Activated CD4-positive, alpha-beta T cell treated with anti-CD3 and anti-CD28 coated beads, Interleukin-2, amount 50 U/mL, for 16 hours (primary cell): ENCODE measurements around the gene WDR5.

Experiments
- DNase-seq: peaks from one replicate; pipeline ENCODE4 v3.0.0-alpha.2; 2020

WDR5 gene

DNA sequence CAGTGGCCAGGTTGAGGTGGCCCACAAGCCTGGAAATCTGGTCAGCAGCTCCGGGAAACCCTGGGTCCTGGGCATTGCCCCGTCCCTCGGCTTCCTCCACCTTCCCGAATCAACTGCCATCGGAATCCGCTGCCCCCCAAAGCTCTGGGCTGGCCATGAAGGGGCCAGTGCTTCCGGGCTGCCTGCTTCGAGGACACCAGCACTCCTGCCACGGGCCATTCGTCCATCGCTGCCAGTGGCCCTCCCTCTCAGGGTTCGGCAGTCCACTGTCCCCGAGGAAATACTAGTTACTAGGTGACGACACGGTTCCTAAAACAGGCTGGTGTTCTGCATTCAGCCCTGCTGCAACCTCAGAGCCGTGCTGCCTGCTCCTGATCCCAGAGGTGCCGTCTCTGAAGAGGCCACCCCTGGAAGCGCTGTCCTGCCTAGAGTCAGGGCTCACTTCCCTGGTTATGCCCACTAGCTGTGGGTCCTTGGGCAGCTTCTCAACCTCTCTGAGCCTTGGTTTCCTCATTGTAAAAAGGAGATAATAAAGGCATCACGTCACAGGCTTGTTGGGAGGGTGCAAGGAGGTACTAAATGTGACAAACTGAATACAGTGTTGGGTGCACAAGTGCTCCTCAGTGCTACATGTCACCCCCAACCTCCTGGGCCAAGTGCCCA is 3.5 kb upstream of the WDR5 start:
- DNase-seq: no peak

GRCh38 chr9:134134949-134135342 is 936 bp upstream of the WDR5 start:
- no peak for DNase-seq

DNA sequence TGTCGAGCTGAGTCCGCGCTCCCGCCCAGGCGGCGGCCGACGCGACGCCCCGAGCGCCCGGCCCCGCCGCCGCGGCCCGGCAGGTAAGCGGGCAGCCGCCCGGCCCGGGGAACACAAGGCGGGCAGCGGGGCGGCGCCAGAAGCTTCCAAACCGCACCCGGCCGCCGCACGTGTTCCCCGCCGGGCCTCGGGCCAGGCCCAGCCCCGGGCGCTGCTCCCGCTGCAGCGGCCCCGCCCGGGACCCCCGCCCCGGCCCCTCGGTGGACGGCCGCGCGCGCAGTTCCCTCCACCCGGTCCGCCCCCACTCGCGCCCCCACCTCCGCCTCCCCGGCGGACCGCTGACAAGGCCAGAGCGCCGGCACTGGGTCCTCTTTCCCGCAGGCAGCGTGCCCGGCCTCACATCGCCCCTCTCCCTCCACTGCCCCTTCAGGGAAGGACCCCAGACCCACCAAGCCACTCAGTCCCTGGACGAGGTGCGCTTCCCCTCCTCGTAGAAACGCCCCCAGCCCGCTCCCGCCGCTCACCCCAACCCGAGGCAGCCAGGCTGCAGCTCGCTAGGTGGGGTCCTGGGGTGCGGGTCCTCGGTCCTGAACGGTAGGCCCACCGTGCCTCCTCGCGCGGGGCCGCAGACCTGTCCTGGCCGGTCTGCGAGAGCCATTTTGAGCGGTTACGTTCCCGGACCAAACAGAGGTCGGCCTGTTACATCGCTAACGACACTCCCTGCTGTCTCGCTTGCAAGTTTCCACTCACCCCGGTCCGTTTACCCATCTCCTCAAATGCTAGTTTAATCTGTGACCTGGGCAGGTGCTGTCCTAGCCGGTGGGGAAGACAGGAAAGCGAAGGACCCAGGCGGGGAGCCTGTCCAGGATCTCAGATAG is 475 bp downstream of the WDR5 start:
- peak; percentile 6 for DNase-seq

DNA sequence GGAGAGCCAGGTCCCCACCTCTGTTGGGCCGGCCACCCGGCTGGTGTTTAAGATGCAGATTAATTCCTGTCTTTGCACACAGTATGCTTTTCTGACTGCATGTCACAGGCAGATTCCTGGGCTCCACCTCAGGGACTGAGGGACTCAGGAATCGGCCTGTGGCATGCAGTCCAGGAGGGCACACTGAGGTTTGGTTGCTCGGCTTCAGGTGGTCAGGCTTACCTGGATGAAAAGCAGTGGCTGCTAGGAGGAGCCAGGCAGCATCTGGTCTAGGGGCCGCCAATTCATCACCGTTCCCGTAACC is 1.1 kb downstream of the WDR5 start:
- no peak for DNase-seq

- DNase-seq: no peak
Measured at GRCh38 chr9:134138292-134138691, 2.4 kb downstream of the WDR5 start.

DNA sequence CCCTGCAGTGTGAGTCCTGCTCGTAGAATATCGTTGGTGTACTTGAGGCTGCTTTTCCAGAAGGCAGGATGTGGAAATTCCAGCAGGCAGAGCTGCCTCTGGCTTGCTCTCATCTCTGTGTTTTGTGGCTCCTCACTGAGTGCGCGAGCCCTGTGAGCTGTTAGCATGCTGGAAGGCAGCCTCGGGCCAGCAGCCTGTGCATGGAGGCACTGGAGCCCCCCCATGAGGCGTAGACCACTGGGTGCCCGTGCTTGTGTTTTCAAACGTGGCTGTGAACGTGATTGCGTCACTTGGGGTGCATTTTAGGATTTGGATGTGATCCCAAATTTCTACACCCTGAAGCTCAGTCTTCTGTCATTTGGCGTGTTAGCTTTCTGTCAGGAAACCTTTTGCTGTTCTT is 3.2 kb downstream of the WDR5 start:
- no peak for DNase-seq

DNA sequence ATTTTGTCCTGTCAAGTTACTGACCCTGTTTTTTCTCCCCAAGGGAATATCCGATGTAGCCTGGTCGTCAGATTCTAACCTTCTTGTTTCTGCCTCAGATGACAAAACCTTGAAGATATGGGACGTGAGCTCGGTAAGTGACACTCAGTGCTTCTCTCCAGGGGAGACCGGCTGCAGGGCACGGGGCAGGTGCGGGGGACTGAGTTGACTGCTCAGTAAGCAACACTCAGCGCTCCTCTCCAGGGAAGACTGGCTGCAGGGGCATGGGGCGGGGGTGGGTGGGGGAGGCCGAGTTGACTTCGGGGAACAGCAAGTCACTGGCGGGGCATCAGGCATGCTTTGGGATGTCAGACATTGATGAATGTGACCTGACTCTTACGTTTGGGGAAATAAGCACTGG is 6.0 kb downstream of the WDR5 start:
- no peak for DNase-seq

GRCh38 chr9:134144801-134145200 is 8.9 kb downstream of the WDR5 start:
- no peak for DNase-seq

DNA sequence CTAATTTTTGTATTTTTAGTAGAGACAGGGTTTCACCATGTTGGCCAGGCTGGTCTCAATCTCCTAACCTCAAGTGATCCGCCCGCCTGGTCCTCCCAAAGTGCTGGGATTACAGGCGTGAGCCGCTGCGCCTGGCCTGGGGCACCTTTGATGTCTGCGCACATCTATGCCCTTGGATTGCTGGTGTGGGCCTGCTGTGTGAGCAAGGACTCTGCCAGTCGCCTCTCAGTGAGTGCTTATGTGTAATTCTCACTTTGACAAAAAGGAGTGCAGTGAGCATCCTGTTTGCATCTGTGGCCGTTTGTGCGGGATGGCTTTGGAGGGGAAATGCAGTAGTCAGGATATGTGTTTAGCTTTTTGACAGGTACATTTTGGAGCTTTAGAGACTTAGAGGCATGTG is 9.4 kb downstream of the WDR5 start:
- DNase-seq: no peak

DNA sequence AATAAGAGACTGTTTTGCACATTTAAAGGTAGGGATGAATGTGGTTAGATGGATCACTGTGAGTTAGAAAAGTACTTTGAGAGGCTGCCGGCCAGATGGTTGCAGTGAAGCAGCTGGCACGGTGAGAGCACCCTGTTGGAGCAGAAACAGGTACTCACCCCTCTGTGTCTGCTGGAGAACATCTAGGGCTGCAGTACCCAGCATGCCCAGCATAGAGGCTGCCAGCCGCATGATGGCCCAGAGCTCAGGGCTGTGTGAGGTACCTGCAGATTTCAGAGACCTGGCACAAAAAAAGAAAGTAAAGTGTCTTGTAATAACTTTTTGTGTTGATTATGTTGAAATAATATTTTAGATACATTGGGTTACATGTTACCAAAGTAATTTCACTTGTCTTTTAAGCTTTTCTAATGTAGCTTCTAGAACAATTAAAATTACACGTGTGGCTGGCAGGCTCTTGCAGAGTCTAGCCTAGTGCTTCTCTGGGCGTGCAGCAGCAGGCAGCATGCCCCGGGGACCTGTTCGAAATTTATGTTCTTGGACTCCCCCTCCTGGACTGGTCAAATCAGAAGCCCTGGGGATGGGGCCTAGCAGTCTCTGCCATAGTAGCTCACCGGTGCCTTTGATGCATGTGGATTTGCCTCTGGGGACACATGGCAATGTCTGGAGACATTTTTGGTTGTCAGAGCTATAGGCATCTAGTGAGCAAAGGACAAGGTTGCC is 11.1 kb downstream of the WDR5 start:
- no peak for DNase-seq

- no peak for DNase-seq
Measured at GRCh38 chr9:134149380-134149779, 13.5 kb downstream of the WDR5 start.

DNA sequence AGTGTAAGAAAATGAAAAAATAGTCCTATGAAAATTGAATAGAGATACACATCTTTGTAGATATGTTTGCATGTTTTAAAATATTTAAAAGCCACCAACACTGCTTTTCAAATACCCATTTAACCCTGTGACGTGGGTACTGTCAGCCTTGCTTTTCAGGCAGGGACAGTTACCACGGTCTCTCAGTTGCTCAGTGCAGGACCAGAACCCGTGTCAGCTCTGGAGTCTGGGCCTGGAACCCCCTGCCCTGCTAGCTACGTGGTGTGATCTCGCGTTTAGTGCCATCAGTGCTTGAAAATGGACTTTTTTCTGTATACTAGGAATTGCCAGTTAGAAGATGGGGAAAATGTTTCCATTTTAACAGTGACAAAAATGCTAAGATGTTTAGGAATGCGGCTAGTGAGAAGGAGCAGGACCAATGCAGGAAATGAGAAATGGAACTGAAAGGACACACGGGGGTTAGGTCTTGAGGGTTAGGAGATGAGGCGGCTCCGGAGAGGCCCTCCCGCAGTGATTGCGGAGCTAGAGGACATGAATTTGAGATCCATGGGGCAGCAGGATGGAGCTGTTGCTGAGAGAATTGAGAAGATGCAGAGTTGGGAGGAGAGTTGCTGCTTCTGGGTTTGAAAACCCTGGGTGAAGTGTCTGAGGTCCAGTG is 14.8 kb downstream of the WDR5 start:
- DNase-seq: no peak

DNA sequence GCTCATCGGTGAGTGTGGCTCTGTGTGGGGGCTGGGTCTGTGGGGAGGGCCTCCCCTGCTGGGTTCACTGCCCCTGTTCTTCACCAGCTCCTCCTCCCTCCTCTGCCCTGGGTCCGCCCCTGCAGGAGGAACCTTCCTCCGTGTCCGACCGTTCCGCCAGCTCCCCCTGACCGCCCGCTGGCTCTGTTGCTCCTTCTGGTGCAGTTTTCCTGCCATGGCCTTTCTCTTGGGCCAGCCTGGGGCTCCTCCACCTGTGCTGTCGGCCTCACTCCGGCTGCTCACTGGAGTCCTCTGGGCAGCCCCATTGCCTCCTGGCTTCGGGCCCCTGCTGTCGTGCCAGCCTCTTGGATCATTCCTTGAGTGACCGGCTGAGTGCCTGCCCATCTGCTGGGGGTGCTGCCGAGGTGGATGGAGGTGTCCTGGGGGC is 16.2 kb downstream of the WDR5 start:
- no peak for DNase-seq

GRCh38 chr9:134152488-134152887 is 16.6 kb downstream of the WDR5 start:
- DNase-seq: no peak

DNA sequence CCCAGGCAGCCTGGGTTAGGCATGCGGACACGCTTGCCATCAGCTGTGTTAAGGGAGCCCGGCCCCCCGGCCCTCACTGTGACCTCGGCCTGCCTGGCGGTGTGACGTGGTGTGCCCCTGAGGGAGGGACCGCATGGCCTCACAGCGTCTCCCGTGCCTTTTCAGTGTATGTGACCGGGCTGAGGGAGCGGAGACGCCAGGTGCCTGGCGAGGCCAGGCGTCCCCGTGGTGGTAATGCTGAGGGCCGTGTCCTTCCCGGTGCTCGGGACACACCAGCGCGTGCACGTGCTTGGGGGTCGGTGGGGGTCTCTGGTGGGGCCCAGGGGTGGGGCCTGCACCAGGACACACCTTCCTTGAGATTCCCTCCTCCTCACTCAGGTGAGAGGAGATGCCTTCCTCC is 17.6 kb downstream of the WDR5 start:
- DNase-seq: no peak

GRCh38 chr9:134154262-134154701 is 18.4 kb downstream of the WDR5 start:
- DNase-seq: no peak

DNA sequence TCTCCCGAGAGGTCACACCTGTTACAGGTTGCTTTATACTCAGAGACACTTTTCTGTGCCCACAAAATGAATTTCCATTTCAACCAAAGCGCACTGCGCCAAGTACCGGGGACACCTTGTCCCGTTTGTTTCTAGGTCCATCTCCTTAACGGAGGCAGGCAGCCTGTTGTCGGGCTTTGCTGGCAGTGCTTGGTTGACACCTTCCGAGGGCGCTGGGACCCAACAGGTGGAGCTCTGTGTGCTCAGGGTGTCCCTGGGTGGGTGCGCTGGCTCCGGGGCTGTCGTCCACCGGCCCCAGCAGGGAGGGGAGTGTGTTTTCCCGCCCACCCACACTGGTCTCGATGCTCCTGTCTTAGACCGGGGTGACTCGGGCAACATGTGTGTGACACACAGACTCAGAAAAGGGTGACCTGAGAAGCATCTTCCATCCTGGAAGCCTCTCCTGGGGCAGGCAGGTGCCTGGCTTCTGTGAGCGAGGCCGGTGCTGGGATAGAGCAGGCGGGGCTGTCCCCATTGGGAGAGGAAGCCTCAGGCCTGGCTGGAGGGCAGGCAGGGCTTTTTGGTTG is 20.0 kb downstream of the WDR5 start:
- DNase-seq: no peak

DNA sequence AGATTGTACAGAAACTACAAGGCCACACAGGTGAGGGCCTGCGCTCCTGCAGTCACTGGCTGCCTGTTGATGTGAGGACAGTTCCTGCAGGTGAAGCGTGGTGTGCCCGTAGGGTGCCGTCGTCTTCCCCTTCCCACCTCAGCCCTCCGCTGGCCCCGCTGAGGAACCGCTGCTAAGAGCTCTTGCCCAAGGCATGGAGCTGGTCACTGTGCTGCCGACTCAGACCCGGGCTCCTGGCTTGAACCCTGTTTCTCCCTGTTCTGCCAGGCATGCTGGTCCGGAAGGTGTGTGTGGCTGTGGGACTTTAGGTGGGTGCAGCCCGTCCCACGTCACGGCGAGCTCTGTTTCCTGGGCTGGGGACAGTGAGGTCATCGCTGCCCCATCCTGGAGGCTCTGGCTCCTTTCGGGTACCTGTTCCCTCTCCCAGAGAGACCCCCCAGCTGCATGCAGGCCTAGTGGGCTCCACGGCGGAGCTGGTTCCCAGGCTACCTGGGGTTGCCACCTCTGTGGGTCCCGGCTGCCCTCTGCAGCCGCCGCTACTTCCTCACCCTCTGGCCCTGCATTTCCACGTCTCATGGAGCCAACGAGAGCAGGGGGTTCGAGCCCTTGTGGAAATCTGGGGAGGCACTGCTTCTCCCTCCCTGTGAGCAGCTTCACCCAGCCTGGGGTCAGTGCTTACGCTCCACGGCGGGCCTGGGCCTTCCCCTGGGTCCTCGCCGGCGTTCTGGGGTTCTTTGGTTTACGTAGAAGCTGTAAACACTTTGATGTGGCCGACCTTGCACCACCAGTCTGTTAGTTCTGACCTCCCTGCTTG is 20.9 kb downstream of the WDR5 start:
- no peak for DNase-seq

GRCh38 chr9:134157378-134157885 is 21.6 kb downstream of the WDR5 start:
- DNase-seq: no peak

DNA sequence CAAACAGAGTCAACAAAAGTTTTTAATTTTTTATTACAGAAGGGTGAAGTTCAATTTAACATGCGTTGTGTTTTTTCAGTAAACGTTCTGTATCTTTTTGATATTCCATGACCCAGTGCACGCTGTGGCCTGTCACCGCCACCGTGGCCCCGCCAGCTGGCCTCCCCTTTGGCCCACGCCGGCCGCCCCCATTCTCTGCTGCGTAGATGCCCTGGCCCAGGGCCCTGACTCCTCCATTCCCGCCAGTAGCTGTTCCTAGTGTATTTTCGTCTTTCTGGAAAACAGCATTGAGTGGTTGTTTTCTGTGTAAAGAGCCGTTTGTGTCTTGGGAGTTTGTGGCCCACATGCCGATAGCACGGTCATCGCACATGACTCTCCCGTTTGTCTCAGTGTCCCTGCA is 22.4 kb downstream of the WDR5 start:
- DNase-seq: no peak

- DNase-seq: no peak
Measured at GRCh38 chr9:134158753-134159392, 23.0 kb downstream of the WDR5 start.
